HG02759 (cell line): Measurements from ENCODE around the gene U2SURP.

Source experiments
- ATAC-seq: cut with Tn5 transposase; IDR thresholded peaks from one replicate; pipeline ENCODE4 v1.9.1; 2021; ENCODE audit warnings: mild to moderate bottlenecking, moderate library complexity; ENCODE audit not compliant: unreplicated experiment

U2SURP gene

GRCh38 chr3:143099690-143100089, 98.3 kb downstream of the U2SURP start:
- no peak for ATAC-seq

DNA sequence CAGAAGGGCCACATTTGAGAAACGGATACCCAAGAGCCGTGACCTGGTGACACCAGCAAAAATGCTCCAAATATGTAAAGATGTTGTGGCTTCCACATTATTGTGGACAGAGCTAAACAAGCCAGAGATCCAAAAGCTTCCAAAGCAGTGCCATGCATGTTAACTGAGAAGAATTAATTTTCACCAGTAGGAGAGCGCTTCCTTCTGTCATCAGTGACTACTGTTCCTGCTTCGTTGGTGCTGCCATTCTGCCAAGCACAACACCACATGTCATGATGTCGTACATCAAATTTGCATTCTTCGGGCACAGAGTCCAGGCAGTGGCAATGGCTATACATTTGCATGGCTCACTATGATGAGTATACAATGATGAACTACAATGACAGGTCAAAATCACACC, 99.1 kb downstream of the U2SURP start:
- no peak for ATAC-seq

DNA sequence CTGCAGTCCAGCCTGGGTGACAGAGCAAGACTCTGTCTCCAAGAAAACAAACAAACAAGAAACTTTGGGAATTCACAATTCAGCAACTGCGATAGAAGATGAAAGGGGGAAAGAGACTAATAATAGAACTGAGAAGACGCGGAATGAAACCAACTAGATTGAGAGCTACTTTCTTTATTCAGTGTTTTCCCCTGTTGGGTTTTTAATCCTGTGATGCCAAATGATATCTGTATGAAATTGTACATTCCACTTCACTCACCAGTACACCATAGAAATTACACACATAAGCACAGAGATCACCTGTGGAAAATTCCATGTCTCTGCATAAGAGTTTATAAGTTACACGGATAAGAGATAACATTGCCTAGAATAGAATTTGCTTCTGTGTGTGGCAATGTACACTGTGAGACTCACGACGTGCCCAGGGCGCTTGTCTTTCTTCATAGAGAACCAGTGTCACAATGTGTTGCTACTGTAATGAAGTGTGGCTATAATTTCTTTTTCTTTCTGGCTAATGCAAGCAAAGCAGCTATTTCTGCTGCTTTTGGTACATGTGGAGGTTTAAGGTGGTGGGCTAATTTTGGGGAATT, 100.5 kb downstream of the U2SURP start:
- ATAC-seq: no peak

DNA sequence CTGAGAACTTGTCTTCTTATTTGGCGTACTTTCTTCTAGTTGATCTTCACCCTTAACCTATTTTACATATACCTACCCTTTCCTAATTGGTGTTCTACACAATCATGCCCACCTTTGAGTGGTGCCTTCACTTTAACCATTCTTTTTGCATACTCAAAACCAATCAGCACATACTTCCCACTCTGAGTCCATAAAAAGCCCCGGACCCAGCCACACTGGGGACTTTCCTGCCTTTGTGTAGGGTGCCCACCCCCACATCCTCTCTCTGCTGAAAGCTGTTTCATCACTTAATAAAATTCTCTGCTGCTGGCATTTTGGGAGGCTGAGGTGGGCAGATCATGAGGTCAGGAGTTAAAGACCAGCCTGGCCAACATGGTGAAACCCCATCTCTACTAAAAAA, 102.3 kb downstream of the U2SURP start:
- ATAC-seq: peak; percentile 85

GRCh38 chr3:143105170-143105569, 103.8 kb downstream of the U2SURP start:
- no peak for ATAC-seq

GRCh38 chr3:143109861-143110260, 108.5 kb downstream of the U2SURP start:
- ATAC-seq: no peak
